Activated CD4-positive, alpha-beta T cell treated with anti-CD3 and anti-CD28 coated beads, Interleukin-2, amount 50 U/mL, for 16 hours (primary cell): ENCODE results near the gene SCG5.
"Not testable (repeated sequence)": the region's sequence is repeated elsewhere in the genome, so short reads cannot be mapped to it uniquely, and the experiment has no call there.

ENCODE experiments used
- DNase-seq: peaks from one replicate; pipeline ENCODE4 v3.0.0-alpha.2; 2020

Gene SCG5

DNA sequence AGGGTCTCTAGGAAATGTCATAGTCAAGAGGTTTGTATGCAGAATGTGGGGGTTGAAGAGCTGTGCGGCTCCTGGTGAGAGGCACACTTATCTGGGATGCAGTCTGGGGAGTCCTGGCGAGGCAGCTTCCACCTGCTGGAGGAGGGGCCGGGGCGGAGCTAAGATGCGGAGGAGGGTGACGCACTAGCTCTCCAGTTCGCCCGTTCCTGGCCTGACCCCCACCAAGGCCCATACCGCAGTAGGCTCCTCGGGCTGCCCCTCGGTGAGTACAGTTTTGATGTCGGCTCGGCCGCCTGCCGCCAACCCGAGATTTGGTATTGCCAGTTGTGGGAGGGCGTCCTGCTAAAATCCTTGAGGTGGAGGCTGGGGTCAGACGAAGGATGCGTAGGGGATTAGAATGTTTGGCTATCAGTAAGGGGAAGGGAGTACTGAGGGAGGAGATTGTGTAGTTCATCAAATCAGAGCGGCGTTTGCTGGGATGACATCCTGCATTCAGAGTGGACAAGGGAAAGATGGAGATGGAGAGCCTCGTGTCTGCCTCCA lies at the start of gene SCG5:
TSS of gene SCG5 (plus strand) at position 194 of the 543 bp plus-strand sequence. CDS start 1,883 bp downstream, outside the sequence.
- DNase-seq, result no peak

DNA sequence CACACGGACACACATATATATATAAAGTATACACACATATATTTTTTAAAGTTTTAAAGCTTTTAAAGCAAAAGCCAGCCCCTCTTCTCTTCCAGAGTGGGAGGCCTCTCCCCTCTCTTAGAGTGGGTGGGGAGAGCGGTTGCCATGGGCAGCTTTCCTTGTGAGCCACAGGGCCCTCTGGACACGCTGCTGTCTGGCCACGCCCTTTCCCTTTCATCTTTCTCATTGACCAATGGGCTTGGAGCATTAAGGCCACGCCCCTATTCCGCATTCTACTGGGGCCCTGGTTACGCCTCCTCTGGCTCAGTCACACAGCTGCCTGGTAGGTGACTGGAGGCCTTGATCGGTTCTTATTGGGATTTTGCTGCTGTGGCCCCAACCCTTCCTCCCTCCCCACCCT lies 48.4 kb upstream of the SCG5 start, which contains the start of gene GOLGA8N:
TSS of gene GOLGA8N (plus strand) at position 306 of the 400 bp plus-strand sequence.
- not testable (repeated sequence) for DNase-seq

DNA sequence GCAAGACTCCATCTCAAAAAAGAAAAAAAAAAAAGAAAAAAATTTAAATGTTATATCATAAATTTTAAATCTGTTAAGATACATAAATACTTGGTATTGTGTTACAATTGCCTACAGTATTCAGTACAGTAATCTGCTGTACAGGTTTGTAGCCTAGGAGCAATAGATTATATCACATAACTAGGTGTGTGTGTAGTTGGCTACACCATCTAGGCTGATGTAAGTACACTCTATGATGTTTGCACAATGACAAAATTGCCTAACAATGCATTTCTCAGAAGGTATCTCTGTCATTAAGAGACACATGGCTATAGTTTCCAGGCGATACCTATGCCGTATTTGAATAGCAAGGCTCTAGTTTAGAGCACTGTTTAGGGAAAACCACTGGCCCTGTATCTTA lies 32.0 kb upstream of the SCG5 start:
- DNase-seq, result not testable (repeated sequence)

DNA sequence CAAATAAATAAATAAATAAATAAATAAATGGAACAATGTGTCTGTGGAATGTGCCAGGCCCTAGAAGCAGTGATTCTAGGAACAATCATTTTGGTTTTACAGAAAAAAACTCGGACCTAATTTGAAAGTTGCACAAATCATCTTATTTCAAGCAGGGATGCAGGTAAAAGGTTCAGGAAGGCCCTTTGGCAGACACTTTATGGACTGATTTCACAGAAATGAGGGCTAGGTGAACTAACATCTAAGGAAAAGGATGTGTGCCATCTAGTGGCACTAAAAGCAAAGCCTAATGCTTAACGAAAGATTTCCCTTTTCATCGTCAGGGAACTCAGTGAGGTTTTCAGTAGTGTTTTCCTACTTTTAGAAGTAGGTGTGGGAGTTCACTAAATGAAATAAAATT lies 30.8 kb upstream of the SCG5 start:
- peak; percentile 28 for DNase-seq

- not testable (repeated sequence) for DNase-seq
Observed at GRCh38 chr15:32614712-32615050, 26.8 kb upstream of the SCG5 start.

GRCh38 chr15:32615051-32615870 lies 26.2 kb upstream of the SCG5 start, which contains the start of gene ARHGAP11A:
Gene ARHGAP11A (plus strand): TSS chr15:32615504. CDS start chr15:32616212, 708 bp downstream.
- DNase-seq, result peak; percentile 92

DNA sequence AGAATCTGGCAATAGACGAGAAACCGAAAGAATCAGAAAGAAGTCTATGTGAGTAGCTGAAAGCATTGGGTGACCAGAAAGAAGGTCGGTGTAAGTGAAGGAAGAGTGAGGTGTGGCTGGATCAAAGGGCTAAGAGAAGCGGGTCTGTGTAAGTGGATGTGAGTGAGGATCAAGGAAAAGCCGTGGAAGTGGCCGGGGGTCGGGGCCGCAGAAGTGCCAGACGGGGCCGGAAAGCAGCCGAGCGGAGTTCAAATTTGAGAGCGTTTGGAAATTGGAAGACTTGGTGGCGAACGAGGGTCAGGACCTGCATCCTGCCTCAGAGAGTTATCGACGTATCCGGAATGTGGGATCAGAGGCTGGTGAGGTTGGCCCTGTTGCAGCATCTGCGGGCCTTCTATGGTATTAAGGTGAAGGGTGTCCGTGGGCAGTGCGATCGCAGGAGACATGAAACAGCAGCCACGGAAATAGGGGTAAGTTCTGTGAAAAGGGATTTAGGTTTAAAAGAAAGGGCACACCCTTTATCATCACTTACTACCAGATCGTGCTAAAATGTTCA lies 25.6 kb upstream of the SCG5 start:
- DNase-seq, result peak; percentile 23

DNA sequence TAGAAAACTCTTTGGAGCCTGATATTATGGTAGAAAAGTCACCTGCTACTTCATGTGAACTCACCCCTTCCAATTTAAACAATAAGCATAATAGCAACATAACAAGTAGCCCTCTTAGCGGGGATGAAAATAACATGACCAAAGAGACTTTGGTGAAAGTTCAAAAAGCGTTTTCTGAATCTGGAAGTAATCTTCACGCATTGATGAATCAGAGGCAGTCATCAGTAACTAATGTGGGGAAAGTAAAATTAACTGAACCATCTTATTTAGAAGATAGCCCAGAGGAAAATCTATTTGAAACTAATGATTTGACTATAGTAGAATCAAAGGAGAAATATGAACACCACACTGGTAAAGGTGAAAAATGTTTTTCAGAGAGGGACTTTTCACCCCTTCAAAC lies 5.1 kb upstream of the SCG5 start:
- no peak for DNase-seq

DNA sequence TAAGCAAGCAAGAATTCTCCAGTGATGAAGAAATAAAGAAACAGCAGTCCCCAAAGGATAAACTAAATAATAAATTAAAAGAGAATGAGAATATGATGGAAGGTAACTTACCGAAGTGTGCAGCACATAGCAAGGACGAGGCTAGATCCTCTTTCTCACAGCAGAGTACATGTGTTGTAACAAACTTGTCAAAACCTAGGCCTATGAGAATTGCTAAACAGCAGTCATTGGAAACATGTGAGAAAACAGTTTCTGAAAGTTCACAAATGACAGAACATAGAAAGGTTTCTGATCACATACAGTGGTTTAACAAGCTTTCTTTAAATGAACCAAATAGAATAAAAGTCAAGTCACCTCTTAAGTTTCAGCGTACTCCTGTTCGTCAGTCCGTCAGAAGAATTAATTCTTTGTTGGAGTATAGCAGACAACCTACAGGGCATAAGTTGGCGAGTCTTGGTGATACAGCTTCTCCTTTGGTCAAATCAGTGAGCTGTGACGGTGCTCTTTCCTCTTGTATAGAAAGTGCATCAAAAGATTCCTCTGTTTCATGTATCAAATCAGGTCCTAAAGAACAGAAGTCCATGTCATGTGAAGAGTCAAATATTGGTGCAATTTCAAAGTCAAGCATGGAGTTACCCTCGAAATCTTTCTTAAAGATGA lies 4.5 kb upstream of the SCG5 start:
- DNase-seq, result no peak

GRCh38 chr15:32637704-32638103 lies 3.8 kb upstream of the SCG5 start:
- DNase-seq, result no peak

- DNase-seq, result no peak
Observed at GRCh38 chr15:32642667-32643435, 1.3 kb downstream of the SCG5 start.

- DNase-seq, result no peak
Observed at GRCh38 chr15:32643907-32644445, 2.5 kb downstream of the SCG5 start.

DNA sequence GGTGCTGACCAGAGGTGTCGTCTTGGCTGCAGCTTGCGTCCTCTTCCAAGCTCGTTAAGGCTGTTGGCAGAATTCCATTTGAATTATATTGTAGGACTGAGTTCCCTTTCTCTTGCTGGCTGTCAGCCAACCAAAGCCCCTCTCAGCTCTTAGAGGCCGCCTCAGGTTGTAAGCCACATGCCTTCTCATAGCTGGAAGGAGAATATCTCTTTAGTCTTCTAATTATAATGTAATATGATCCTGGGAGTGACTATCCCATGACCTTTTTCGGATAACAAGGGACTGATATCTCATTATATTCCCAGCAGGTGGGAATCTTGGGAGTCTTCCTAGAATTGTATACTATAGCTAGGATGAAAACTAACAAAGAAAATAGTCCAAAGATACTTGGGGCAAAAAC lies 4.8 kb downstream of the SCG5 start:
- no peak for DNase-seq

DNA sequence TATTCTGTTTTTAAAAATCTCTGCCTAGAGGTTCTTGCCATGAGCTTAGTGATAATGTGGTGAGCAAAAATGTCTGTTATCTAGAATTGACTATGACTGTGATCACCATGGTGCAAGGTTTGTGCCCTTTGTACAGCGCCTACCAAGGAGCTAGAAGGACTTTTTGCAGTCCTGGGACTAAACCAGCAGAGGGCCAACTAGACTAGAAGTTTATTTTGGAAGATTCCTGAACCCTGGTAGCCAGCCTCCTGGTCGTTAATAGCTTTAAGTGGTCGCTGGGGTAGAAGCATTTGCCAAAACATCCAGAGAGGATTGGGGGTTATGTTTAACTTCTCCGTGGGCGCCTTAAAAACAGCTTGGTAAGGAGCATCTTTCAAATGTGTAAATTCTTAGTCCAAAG lies 7.8 kb downstream of the SCG5 start:
- DNase-seq, result peak; percentile 7

DNA sequence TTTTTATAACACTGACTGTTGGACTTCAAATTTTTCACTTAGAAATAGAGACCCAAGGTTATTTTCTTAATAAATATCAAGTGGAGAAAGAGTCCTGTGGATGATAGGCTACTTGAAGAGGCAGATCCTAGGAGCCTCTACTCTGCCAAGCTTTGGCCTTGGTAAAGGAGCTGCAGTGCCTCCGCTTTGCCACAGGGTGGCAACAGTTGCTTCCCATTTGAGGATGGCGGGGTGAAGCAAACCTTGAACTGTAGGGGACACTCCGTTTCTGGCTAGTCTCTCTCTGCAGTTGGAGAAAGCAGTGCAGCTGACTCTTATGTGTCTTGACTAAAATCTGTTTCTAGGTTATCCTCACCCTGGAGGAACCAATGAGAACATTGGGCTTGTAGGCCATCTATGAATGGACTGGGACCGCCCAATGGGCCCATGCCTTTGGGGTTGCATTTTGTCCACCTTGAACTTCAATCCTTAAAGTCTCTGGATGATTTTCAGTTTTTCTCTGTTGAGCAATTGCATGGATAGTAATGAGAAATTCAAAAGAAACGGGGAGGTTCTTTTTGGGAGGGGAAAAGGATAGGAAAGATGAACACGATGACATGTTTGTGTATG lies 9.8 kb downstream of the SCG5 start:
- peak; percentile 67 for DNase-seq

GRCh38 chr15:32652178-32652577 lies 10.7 kb downstream of the SCG5 start:
- no peak for DNase-seq

- DNase-seq, result no peak
Observed at GRCh38 chr15:32656091-32656490, 14.6 kb downstream of the SCG5 start.

- no peak for DNase-seq
Observed at GRCh38 chr15:32656496-32656895, 15.0 kb downstream of the SCG5 start.

DNA sequence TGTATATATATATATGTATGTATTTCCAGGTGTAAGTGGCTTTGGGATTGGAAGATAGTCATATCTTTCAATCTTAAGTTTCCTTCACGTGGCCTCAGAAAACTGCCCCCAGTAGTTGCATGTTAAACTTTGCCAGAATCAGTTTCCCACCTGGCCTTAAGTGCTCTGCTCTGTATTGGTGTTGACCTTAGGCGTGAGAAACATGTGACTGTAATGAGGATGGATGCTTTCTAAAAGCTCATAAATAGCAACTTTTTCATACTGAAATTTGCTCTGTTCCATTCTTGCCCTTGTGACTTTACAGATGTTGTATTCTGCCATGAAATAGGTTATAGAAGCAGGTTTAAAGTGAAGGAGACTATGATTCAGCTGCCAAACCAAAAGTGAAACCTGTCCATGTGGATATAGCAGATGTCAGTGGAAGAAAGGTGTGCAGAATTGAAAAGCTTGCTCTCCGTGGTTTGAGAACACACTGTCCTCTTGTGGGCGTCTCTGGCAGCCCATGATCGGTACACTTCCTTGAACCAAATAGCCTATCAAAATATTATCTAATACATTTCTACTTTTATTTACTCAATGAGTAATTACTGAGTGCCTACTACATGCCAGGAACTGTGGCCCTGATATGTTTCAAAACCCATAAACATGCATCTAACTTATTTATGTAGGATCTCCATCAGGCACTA lies 15.8 kb downstream of the SCG5 start:
- DNase-seq, result no peak

GRCh38 chr15:32657941-32658340 lies 16.4 kb downstream of the SCG5 start:
- DNase-seq, result no peak

GRCh38 chr15:32659340-32660155 lies 18.0 kb downstream of the SCG5 start:
- DNase-seq, result no peak
